Transverse colon (tissue), 4 donors: ENCODE measurements around the gene ARGLU1. TPM values are rescaled to one million over a fixed set of nuclear protein-coding genes. Genes with fewer than 3 reads are reported as not detected.

Experiments used
- DNase-seq: peaks from one replicate; pipeline ENCODE4 v3.0.0-alpha.2; 2019
- H3K27ac ChIP-seq, 4 donors: fragments of 200-600 bp; sonication (generic); 2 replicates each; pipeline ENCODE4 v1.5.1; 2016 to 2018; ENCODE audit warnings: inconsistent platforms in 4 of 4
- H3K27me3 ChIP-seq: fragments of 200-600 bp; sonication (generic); 2 replicates; pipeline ENCODE4 v1.5.1; 2017; ENCODE audit warnings: inconsistent platforms
- H3K36me3 ChIP-seq, 4 donors: fragments of 200-600 bp; sonication (generic); 2 replicates each; pipeline ENCODE4 v1.5.1; 2017 to 2019; ENCODE audit warnings: inconsistent platforms in 4 of 4
- H3K4me1 ChIP-seq, 4 donors: fragments of 200-600 bp; sonication (generic); 2 replicates each; pipeline ENCODE4 v1.5.1; 2017 to 2020; ENCODE audit warnings: inconsistent platforms in 4 of 4
- H3K4me3 ChIP-seq, 4 donors: fragments of 200-600 bp; sonication (generic); 1 replicate in 1 of 4; 2 replicates in 3 of 4; pipeline versions ENCODE4 v1.5.1 to v1.6.1; 2017 to 2019; ENCODE audit warnings: inconsistent platforms in 4 of 4
- H3K9me3 ChIP-seq, 2 donors: fragments of 200-600 bp; sonication (generic); 2 replicates each; pipeline ENCODE4 v1.5.1; 2017 to 2019; ENCODE audit warnings: inconsistent platforms in 2 of 2
- CTCF ChIP-seq, 5 experiments: fragments of 200-600 bp in 3 of 5; fragments of 450-650 bp in 2 of 5; sonication (generic) in 3 of 5; IDR thresholded peaks; 1 replicate in 2 of 5; 2 replicates in 3 of 5; pipeline ENCODE4 v1.5.1; 2016 to 2017; ENCODE audit warnings: antibody characterized with exemption in 5 of 5, inconsistent platforms in 3 of 5, mild to moderate bottlenecking in 2 of 5, moderate library complexity in 1 of 5
- EP300 ChIP-seq: sonication (generic); formaldehyde crosslinking; IDR thresholded peaks from one replicate; pipeline ENCODE4 v1.6.1; 2017; ENCODE audit warnings: antibody characterized with exemption, low read depth
- POLR2A ChIP-seq: fragments of 450-650 bp; IDR thresholded peaks from one replicate; pipeline ENCODE4 v1.6.1; 2016; ENCODE audit warnings: antibody characterized with exemption, mild to moderate bottlenecking, moderate library complexity
- POLR2AphosphoS5 ChIP-seq, 3 donors: sonication (generic); formaldehyde crosslinking; IDR thresholded peaks; one replicate each; pipeline ENCODE4 v1.6.1; 2016; ENCODE audit warnings: antibody characterized with exemption in 3 of 3
- WGBS, 2 donors: methylation state at CpG; one replicate each; pipeline ENCODE4 v1.1.5; 2018; ENCODE audit warnings: low coverage in 1 of 2; 5-methylcytosine and 5-hydroxymethylcytosine counted together
- in situ Hi-C, 4 donors: fragments of 200-750 bp; cut with MboI; loops; one replicate each; pipeline versions ENCODE4 v1.15.0 to v1.15.1; 2017; ENCODE audit warnings: low sequenced_read_pairs in 3 of 4, low pct_ligation_motif_present in 1 of 4, low pct_unique_long_range_greater_than_20kb in 1 of 4
- intact Hi-C: fragments of 100-400 bp; cut with DNase I; formaldehyde crosslinking; loops from one replicate; pipeline ENCODE4 v1.15.1; 2023; ENCODE audit warnings: low total_unique reads
- total RNA-seq, 4 donors: library from RNA; depleted of rRNA; stranded (reverse); fragments of >200 nt; gene quantifications; one replicate each; pipeline ENCODE4 v1.1.0, GENCODE V29; 2016

The ARGLU1 gene
- total RNA-seq, 4 donors from 2014 or later: 106 to 155 (median 155) TPM

DNA sequence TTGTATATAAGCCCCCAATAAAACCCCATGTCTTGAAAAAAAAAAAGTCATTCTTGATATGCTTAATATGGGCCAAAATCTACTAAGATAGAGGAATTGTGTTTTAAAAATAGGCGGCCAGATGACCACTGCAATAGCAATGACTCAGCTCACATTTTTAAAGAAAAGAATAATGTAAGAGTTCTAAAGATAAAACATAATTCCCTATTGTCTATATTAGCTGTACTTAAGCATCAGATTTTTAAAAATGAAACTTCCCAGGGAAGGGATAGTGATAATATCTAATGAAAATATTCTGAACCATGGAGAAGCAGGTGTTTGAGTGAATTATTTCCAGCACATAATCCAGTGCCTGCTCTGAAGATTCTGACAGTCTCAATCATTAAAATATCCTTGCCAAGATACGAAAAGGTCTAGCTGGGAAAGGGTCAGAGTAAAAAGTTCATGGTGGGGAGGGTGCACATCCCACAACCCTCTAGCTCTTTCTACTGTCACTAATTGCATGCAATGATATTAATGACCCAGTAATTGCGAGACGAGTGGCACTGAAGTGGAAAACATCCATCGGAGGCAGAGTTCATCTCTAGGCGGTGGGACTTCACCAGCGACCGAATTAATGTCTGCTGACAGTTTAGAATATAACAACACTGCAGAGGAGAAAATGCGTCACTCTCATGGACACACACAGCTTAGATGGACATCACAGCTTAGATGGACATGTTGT is 64.0 kb downstream of the ARGLU1 start:
- no peak for DNase-seq
- Histone ChIP-seq H3K4me3 (no peak overlapping the region), H3K27ac (no peak overlapping the region), H3K36me3 (peaks cover 0 to 5% (median 0%) of the 10 kb centered on the region in 4 donors), H3K4me1 (peaks cover 0 to 12% (median 2%) of the 10 kb centered on the region in 4 donors), H3K9me3 (no peaks in the 10 kb centered on the region), H3K27me3 (no peaks in the 10 kb centered on the region)
- 86% methylated on average over 2 to 9 of the region's 9 CpGs for WGBS, 2 donors
- no peak for TF ChIP-seq POLR2AphosphoS5 (IDR thresholded peaks at IDR 0.05)
- TF ChIP-seq POLR2A: no peak
- no peak for TF ChIP-seq EP300
- no peak for TF ChIP-seq CTCF (IDR thresholded peaks at IDR 0.05)
- in situ Hi-C loops: loop anchor here in 2 of 4 donors (25.0 kb wide), 1 partner anchor 417 kb away; no protein-coding TSS in a partner anchor
- intact Hi-C loops: no loop called here

DNA sequence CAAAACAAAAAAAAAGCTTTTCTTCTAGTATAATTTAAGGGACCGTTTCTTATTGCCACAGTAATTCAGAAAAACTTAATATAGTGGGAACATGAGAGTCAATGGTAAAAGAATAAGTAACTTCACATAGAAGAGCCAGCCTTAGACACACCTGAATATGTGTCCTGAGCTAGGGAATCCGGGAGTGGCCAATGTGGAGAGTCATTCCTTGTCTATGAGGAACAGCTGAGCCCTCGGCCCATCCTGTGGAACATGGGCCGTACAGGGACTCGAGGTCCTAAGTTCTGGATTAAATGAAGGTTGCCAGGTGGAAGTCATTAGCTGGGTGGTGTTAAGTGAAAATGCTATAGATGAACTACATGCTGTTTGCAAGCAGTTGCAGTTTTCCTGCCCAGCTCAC is 64.7 kb downstream of the ARGLU1 start:
- Histone ChIP-seq H3K9me3 (no peaks in the 10 kb centered on the region), H3K27me3 (no peaks in the 10 kb centered on the region), H3K4me1 (peaks cover 0 to 14% (median 5%) of the 10 kb centered on the region in 4 donors), H3K36me3 (peaks cover 0 to 5% (median 0%) of the 10 kb centered on the region in 4 donors), H3K27ac (no peak overlapping the region), H3K4me3 (no peak overlapping the region)
- no peak for TF ChIP-seq POLR2AphosphoS5 (IDR thresholded peaks at IDR 0.05)
- TF ChIP-seq CTCF (IDR thresholded peaks at IDR 0.05): no peak
- no peak for TF ChIP-seq POLR2A
- no peak for TF ChIP-seq EP300
- in situ Hi-C loops (loop anchor here in 2 of 4 donors (25.0 kb wide), 1 partner anchor 416 kb away; no protein-coding TSS in a partner anchor), intact Hi-C loops (no loop called here)
- WGBS, 2 donors: 71 to 79% methylated on average over 4 to 5 of the region's 5 CpGs
- no peak for DNase-seq

DNA sequence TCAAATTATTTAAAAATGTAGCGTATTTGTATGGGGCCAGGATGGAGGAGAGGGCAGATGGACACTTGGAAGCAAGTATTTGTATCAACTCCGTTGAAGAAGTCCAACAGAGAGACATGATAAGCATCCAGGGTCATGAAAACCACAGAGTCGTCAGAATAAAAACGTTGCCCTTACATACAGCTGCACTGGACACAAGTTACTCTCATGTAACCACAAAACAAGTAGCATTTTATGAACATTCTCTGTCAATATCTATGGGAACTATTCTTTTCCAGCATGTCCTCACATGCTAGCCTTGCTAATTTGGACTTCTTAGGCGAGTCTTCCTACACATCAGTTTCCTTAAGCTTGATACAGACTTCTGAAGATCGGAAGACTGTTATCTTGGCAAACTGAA is 67.5 kb downstream of the ARGLU1 start:
- H3K4me1 ChIP-seq: peaks cover 0 to 35% (median 16%) of the 10 kb centered on the region in 4 donors
- H3K27ac ChIP-seq: peak overlapping the region in 1 of 4 donors; percentile 69
- H3K4me3 ChIP-seq: no peak overlapping the region
- in situ Hi-C loops: loop anchor here in 2 of 4 donors (25.0 kb wide), 1 partner anchor 413 kb away; no protein-coding TSS in a partner anchor
- no peaks in the 10 kb centered on the region for H3K27me3 ChIP-seq
- no peaks in the 10 kb centered on the region for H3K9me3 ChIP-seq
- H3K36me3 ChIP-seq: no peaks in the 10 kb centered on the region
- TF ChIP-seq POLR2AphosphoS5 (IDR thresholded peaks at IDR 0.05) (no peak), EP300 (no peak), POLR2A (no peak), CTCF (IDR thresholded peaks at IDR 0.05) (no peak)
- 86 to 90% methylated on average over 6 of the region's 6 CpGs for WGBS, 2 donors
- intact Hi-C loops: no loop called here
- DNase-seq: no peak

GRCh38 chr13:106499896-106500295 is 68.0 kb downstream of the ARGLU1 start:
- Histone ChIP-seq H3K4me3 (no peak overlapping the region), H3K9me3 (no peaks in the 10 kb centered on the region), H3K27ac (peak overlapping the region in 1 of 4 donors; percentile 69), H3K36me3 (no peaks in the 10 kb centered on the region), H3K4me1 (peaks cover 0 to 35% (median 16%) of the 10 kb centered on the region in 4 donors), H3K27me3 (no peaks in the 10 kb centered on the region)
- TF ChIP-seq EP300 (no peak), CTCF (IDR thresholded peaks at IDR 0.05) (no peak), POLR2A (no peak), POLR2AphosphoS5 (IDR thresholded peaks at IDR 0.05) (no peak)
- DNase-seq: no peak
- in situ Hi-C loops (loop anchor here in 2 of 4 donors (25.0 kb wide), 1 partner anchor 413 kb away; no protein-coding TSS in a partner anchor), intact Hi-C loops (no loop called here)
- WGBS, 2 donors: 75 to 82% methylated on average over 4 of the region's 4 CpGs
